GM19328 (cell line): Measurements from ENCODE around the gene GRIA2.
"Not testable (repeated sequence)": the region's sequence is repeated elsewhere in the genome, so short reads cannot be mapped to it uniquely, and the experiment has no call there.

Source experiments
- ATAC-seq: cut with Tn5 transposase; IDR thresholded peaks from one replicate; pipeline ENCODE4 v1.9.1; 2021; ENCODE audit warnings: mild to moderate bottlenecking, moderate library complexity; ENCODE audit not compliant: unreplicated experiment

The GRIA2 gene

GRCh38 chr4:157258165-157258564, 37.6 kb downstream of the GRIA2 start:
- not testable (repeated sequence) for ATAC-seq

- ATAC-seq = no peak
These were observed 44.8 kb downstream of the GRIA2 start for GRCh38 chr4:157265281-157265680.

- ATAC-seq = no peak
These were observed 49.6 kb downstream of the GRIA2 start for GRCh38 chr4:157270108-157270507.

- ATAC-seq = no peak
These were observed 50.0 kb downstream of the GRIA2 start for GRCh38 chr4:157270552-157270951.

- no peak for ATAC-seq
These were observed 50.8 kb downstream of the GRIA2 start for GRCh38 chr4:157271166-157271869.

- no peak for ATAC-seq
These were observed 60.1 kb downstream of the GRIA2 start for GRCh38 chr4:157280673-157281072.

- ATAC-seq = no peak
These were observed 61.5 kb downstream of the GRIA2 start for GRCh38 chr4:157282019-157282418.

GRCh38 chr4:157287445-157287844, 66.9 kb downstream of the GRIA2 start:
- no peak for ATAC-seq

- ATAC-seq = no peak
These were observed 70.1 kb downstream of the GRIA2 start for GRCh38 chr4:157290622-157291021.

- no peak for ATAC-seq
These were observed 70.5 kb downstream of the GRIA2 start for GRCh38 chr4:157291071-157291470.

- no peak for ATAC-seq
These were observed 73.1 kb downstream of the GRIA2 start for GRCh38 chr4:157293673-157294072.

GRCh38 chr4:157294575-157294974, 74.0 kb downstream of the GRIA2 start:
- ATAC-seq = no peak

GRCh38 chr4:157300701-157301100, 80.2 kb downstream of the GRIA2 start:
- ATAC-seq = no peak

GRCh38 chr4:157303471-157303960, 83.0 kb downstream of the GRIA2 start:
- no peak for ATAC-seq

- ATAC-seq = no peak
These were observed 84.2 kb downstream of the GRIA2 start for GRCh38 chr4:157304769-157305168.

- no peak for ATAC-seq
These were observed 92.2 kb downstream of the GRIA2 start for GRCh38 chr4:157312702-157313101.

GRCh38 chr4:157314906-157315305, 94.4 kb downstream of the GRIA2 start:
- no peak for ATAC-seq

GRCh38 chr4:157315968-157316367, 95.4 kb downstream of the GRIA2 start:
- ATAC-seq = no peak

GRCh38 chr4:157320092-157320491, 99.6 kb downstream of the GRIA2 start:
- ATAC-seq = no peak

GRCh38 chr4:157327666-157328065, 107.1 kb downstream of the GRIA2 start:
- no peak for ATAC-seq

- no peak for ATAC-seq
These were observed 137.4 kb downstream of the GRIA2 start for GRCh38 chr4:157357887-157358286.

GRCh38 chr4:157358439-157358838, 137.9 kb downstream of the GRIA2 start:
- no peak for ATAC-seq

GRCh38 chr4:157358851-157359250, 138.3 kb downstream of the GRIA2 start:
- no peak for ATAC-seq
